ENCODE data around the gene FMN1. TPM values are rescaled to one million over a fixed set of nuclear protein-coding genes. Genes with fewer than 3 reads are reported as not detected.

FMN1 gene
- total RNA-seq, 1 donor from 2014 or later, result 4.0 TPM

DNA sequence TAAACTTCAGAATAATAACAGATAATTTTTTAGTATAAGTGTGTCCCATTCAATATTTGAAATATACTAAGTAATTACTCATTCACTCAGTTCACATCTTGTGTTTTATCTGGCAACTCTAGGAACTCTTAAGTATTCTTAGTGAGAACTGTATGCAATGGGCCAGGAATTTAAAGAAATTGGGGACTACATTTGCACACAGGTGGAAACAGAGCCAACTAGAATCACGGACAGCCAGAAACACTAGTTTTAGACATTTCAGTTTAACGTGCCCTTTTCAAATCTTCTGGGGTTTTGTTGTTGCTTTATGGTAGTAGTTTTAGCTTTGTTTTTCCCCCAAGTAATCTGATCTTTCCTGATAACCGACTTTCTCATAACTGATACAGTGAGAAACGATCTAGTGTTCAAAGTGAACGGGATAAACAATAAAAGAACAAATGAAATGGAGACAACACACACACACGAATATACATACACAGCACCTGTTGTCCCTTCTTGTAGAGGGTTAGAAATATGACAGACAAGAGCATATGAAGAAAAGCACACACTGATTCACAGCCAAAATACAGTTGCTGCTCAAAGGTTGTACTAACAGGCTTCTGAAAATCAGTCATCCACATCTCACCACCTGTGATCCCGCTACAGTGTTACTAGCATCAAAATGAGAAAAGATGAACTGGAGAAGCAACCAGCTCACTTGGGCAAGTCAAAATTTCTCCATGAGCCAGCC is 167.0 kb downstream of the FMN1 start:
- TF ChIP-seq, protein P1, sequence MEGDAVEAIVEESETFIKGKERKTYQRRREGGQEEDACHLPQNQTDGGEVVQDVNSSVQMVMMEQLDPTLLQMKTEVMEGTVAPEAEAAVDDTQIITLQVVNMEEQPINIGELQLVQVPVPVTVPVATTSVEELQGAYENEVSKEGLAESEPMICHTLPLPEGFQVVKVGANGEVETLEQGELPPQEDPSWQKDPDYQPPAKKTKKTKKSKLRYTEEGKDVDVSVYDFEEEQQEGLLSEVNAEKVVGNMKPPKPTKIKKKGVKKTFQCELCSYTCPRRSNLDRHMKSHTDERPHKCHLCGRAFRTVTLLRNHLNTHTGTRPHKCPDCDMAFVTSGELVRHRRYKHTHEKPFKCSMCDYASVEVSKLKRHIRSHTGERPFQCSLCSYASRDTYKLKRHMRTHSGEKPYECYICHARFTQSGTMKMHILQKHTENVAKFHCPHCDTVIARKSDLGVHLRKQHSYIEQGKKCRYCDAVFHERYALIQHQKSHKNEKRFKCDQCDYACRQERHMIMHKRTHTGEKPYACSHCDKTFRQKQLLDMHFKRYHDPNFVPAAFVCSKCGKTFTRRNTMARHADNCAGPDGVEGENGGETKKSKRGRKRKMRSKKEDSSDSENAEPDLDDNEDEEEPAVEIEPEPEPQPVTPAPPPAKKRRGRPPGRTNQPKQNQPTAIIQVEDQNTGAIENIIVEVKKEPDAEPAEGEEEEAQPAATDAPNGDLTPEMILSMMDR (IDR thresholded peaks at IDR 0.05), result no peak
- DNase-seq (ENCODE audit: low spot score), result no peak
- H3K27ac Mint-ChIP-seq (ENCODE audit: unreplicated experiment), result peak overlapping the region; percentile 39
- H3K9me3 Mint-ChIP-seq (ENCODE audit: low read depth), result no peaks in the 10 kb centered on the region
- no peaks in the 10 kb centered on the region for H3K27me3 Mint-ChIP-seq (ENCODE audit: low read depth)
- no peaks in the 10 kb centered on the region for H3K36me3 Mint-ChIP-seq (ENCODE audit: low read depth)
- H3K4me3 Mint-ChIP-seq (ENCODE audit: unreplicated experiment), result no peak overlapping the region
- peaks cover 83% of the 10 kb centered on the region for H3K4me1 Mint-ChIP-seq (ENCODE audit: low read depth)

DNA sequence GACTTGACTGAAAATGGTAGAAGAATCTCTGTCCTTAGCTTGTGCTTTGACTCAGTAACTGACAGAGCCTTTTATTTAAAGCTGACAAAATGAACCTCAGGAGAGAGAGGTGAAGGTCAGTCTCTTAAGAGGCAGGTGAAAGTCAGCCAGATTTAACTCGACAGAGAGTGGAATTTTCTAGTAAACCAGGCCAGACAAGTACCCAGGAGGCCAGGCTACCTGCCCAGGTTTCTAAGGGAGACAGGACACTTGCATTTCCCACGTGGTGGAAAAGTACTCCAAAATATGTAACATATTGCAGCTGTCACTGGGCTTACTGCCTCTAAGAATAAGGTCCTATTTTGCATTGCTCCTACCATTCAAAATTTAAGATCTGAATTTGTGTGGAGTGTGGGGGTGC is 167.9 kb downstream of the FMN1 start:
- Mint-ChIP-seq H3K4me3 (ENCODE audit: unreplicated experiment) (no peak overlapping the region), H3K27ac (ENCODE audit: unreplicated experiment) (peak overlapping the region; percentile 25), H3K27me3 (ENCODE audit: low read depth) (no peaks in the 10 kb centered on the region), H3K9me3 (ENCODE audit: low read depth) (no peaks in the 10 kb centered on the region), H3K4me1 (ENCODE audit: low read depth) (peaks cover 82% of the 10 kb centered on the region), H3K36me3 (ENCODE audit: low read depth) (no peaks in the 10 kb centered on the region)
- DNase-seq (ENCODE audit: low spot score), result no peak
- TF ChIP-seq, protein P1 (IDR thresholded peaks at IDR 0.05), result no peak

- no peaks in the 10 kb centered on the region for H3K36me3 Mint-ChIP-seq (ENCODE audit: low read depth)
- no peaks in the 10 kb centered on the region for H3K27me3 Mint-ChIP-seq (ENCODE audit: low read depth)
- peaks cover 49% of the 10 kb centered on the region for H3K4me1 Mint-ChIP-seq (ENCODE audit: low read depth)
- peak overlapping the region; percentile 6 for H3K4me3 Mint-ChIP-seq (ENCODE audit: unreplicated experiment)
- TF ChIP-seq, protein P1 (IDR thresholded peaks at IDR 0.05), result no peak
- no peaks in the 10 kb centered on the region for H3K9me3 Mint-ChIP-seq (ENCODE audit: low read depth)
- peak overlapping the region; percentile 89 for H3K27ac Mint-ChIP-seq (ENCODE audit: unreplicated experiment)
- no peak for DNase-seq (ENCODE audit: low spot score)
Measured at GRCh38 chr15:33022629-33023028, 171.9 kb downstream of the FMN1 start.

DNA sequence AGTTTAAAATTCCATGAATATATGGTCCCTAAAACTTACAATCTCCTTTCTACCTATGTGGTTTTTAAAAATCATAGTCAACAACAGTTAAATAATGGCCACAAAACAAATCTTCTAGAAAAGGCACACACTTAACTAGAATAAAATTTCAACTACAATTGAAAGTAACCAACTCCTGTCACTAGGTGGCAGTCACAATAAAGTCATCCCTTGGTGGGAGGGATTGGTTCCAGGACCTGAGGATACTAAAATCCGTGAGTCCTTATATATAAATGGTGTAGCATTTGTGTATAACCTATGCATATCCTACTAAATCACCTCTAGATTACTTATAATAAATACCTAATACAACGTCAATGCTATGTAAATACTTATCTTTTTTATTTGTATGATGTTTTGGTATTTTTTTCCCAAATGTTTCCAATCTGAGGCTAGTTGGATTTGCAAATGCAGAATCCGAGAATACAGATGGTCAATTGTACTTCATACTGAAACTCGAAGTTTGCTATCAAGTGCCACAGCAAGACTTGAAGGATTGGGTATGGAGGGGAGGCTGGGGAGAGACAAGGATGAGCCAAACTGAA is 172.6 kb downstream of the FMN1 start:
- Mint-ChIP-seq H3K27ac (ENCODE audit: unreplicated experiment) (peak overlapping the region; percentile 89), H3K36me3 (ENCODE audit: low read depth) (no peaks in the 10 kb centered on the region), H3K4me1 (ENCODE audit: low read depth) (peaks cover 43% of the 10 kb centered on the region), H3K9me3 (ENCODE audit: low read depth) (no peaks in the 10 kb centered on the region), H3K27me3 (ENCODE audit: low read depth) (no peaks in the 10 kb centered on the region), H3K4me3 (ENCODE audit: unreplicated experiment) (no peak overlapping the region)
- TF ChIP-seq, protein P1 (IDR thresholded peaks at IDR 0.05), result peak; percentile 91
- DNase-seq (ENCODE audit: low spot score), result no peak

GRCh38 chr15:33019354-33019981 is 175.0 kb downstream of the FMN1 start:
- Mint-ChIP-seq H3K9me3 (ENCODE audit: low read depth) (no peaks in the 10 kb centered on the region), H3K4me1 (ENCODE audit: low read depth) (peaks cover 24% of the 10 kb centered on the region), H3K4me3 (ENCODE audit: unreplicated experiment) (no peak overlapping the region), H3K27me3 (ENCODE audit: low read depth) (no peaks in the 10 kb centered on the region), H3K27ac (ENCODE audit: unreplicated experiment) (no peak overlapping the region), H3K36me3 (ENCODE audit: low read depth) (no peaks in the 10 kb centered on the region)
- DNase-seq (ENCODE audit: low spot score), result peak; percentile 90
- TF ChIP-seq, protein P1 (IDR thresholded peaks at IDR 0.05), result no peak

All from chondrocyte (in vitro differentiated cells).